OCI-LY7 (cell line): ENCODE measurements around the gene FNDC3A. TPM values are rescaled to one million over a fixed set of nuclear protein-coding genes. Genes with fewer than 3 reads are reported as not detected.
A peak's percentile ranks its signal among the peaks of the same experiment; 100 is the strongest.
"Not testable (repeated sequence)": the region's sequence is repeated elsewhere in the genome, so short reads cannot be mapped to it uniquely, and the experiment has no call there.

Experiments
- BruUV-seq: library from RNA; stranded (reverse); fragments of 400-500 nt; replicated peaks from 2 replicates; lab custom pipeline; 2021; lab: Mats Ljungman, UMichigan
- CTCF ChIA-PET: fragments of 300-600 bp; sonication (Branson Sonifier 250); formaldehyde crosslinking; loops from one replicate; lab custom pipeline; 2022; ENCODE audit warnings: antibody characterized with exemption; ENCODE audit not compliant: unreplicated experiment; lab: Charles Lee
- POLR2A ChIA-PET: fragments of 300-600 bp; sonication (Branson Sonifier 250); formaldehyde crosslinking; loops from one replicate; lab custom pipeline; 2022; ENCODE audit warnings: antibody characterized with exemption; lab: Charles Lee
- DNase-seq: peaks from one replicate; pipeline ENCODE4 v3.0.0-alpha.2; 2015; ENCODE audit warnings: low spot score
- H2AFZ ChIP-seq: fragments of 200-600 bp; sonication (generic), shearing (Covaris generic); 2 replicates; pipeline ENCODE4 v1.6.1; 2014; ENCODE audit warnings: mild to moderate bottlenecking, antibody characterized with exemption, low read length, moderate library complexity
- H3K27ac ChIP-seq: fragments of 200-600 bp; sonication (generic); 2 replicates; pipeline ENCODE4 v1.5.1; 2014; ENCODE audit warnings: mixed run types, low read depth, mild to moderate bottlenecking, moderate library complexity, low read length, inconsistent platforms; ENCODE audit not compliant: poor library complexity, severe bottlenecking
- H3K36me3 ChIP-seq: fragments of 200-600 bp; sonication (generic); 2 replicates; pipeline ENCODE4 v1.6.1; 2014; ENCODE audit warnings: mild to moderate bottlenecking, antibody characterized with exemption, low read length, moderate library complexity, mixed read lengths; ENCODE audit not compliant: insufficient read depth
- H3K4me1 ChIP-seq: fragments of 200-600 bp; sonication (generic); 2 replicates; pipeline ENCODE4 v1.5.1; 2014; ENCODE audit warnings: mild to moderate bottlenecking, low read length; ENCODE audit not compliant: insufficient read depth, poor library complexity, severe bottlenecking
- H3K4me2 ChIP-seq: fragments of 200-600 bp; sonication (generic); 2 replicates; pipeline ENCODE4 v1.6.1; 2014; ENCODE audit warnings: mild to moderate bottlenecking, low read length
- H3K4me3 ChIP-seq: fragments of 200-600 bp; sonication (generic); 2 replicates; pipeline ENCODE4 v1.5.1; 2014; ENCODE audit warnings: mild to moderate bottlenecking, low read depth, low read length; ENCODE audit not compliant: poor library complexity, severe bottlenecking
- H3K79me2 ChIP-seq: fragments of 200-600 bp; sonication (generic); 2 replicates; pipeline ENCODE4 v1.6.1; 2016; ENCODE audit warnings: low read depth, mild to moderate bottlenecking, low read length, moderate library complexity, mixed read lengths; ENCODE audit not compliant: insufficient read depth
- H3K9me2 ChIP-seq: fragments of 200-600 bp; sonication (generic); 2 replicates; pipeline ENCODE4 v1.6.1; 2016; ENCODE audit warnings: mild to moderate bottlenecking, low read length, mixed read lengths; ENCODE audit not compliant: insufficient read depth
- H3K9me3 ChIP-seq: fragments of 200-600 bp; sonication (generic); 2 replicates; pipeline ENCODE4 v1.6.1; 2014; ENCODE audit warnings: mild to moderate bottlenecking, mixed run types, low read length, mixed read lengths
- H4K20me1 ChIP-seq: fragments of 200-600 bp; sonication (generic); 2 replicates; pipeline ENCODE4 v1.6.1; 2014; ENCODE audit warnings: mild to moderate bottlenecking, antibody characterized with exemption, low read length, moderate library complexity, mixed read lengths; ENCODE audit not compliant: insufficient read depth
- CTCF ChIP-seq: fragments of 200-600 bp; sonication (generic); conservative IDR thresholded peaks from 2 replicates; pipeline ENCODE4 v1.5.1; 2014; ENCODE audit warnings: mild to moderate bottlenecking, antibody characterized with exemption, low read length, moderate library complexity, mixed read lengths
- EZH2phosphoT487 ChIP-seq: fragments of 200-600 bp; sonication (generic); IDR thresholded peaks from 2 replicates; pipeline ENCODE4 v1.6.1; 2018; ENCODE audit warnings: low read depth, borderline replicate concordance, mild to moderate bottlenecking, mixed run types, antibody characterized with exemption, low read length, moderate library complexity, mixed read lengths
- intact Hi-C: fragments of 100-400 bp; cut with micrococcal nuclease; formaldehyde crosslinking; loops from one replicate; pipeline ENCODE4 v1.10.0; 2022; ENCODE audit not compliant: unreplicated experiment
- total RNA-seq, 2 experiments: library from RNA; depleted of rRNA in 1 of 2; stranded (reverse); fragments of >200 nt in 1 of 2; shearing (Covaris generic) in 1 of 2; gene quantifications; 2 replicates each; pipeline ENCODE4 v1.2.3, GENCODE V29; 2014 to 2022

FNDC3A gene
- total RNA-seq, 2 experiments from 2014 or later: 38.7 to 59.6 TPM

DNA sequence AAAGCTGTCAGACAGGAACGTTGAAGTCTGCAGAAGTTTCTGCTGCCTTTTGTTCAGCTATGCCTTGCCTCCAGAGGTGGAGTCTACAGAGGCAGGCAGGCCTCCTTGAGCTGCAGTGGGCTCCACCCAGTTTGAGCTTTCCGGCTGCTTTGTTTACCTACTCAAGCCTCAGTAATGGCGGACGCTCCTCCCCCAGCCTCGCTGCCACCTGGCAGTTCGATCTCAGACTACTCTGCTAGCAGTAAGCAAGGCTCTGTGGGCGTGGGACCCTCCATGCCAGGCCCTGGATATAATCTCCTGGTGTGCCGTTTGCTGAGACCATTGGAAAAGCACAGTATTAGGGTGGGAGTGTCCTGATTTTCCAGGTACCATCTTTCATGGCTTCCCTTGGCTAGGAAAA lies 187.4 kb downstream of the FNDC3A start:
- DNase-seq, H3K27ac ChIP-seq, H3K79me2 ChIP-seq, H3K4me1 ChIP-seq, H3K4me2 ChIP-seq, H3K9me2 ChIP-seq, H2AFZ ChIP-seq, intact Hi-C loops, BruUV-seq, H3K4me3 ChIP-seq, CTCF ChIA-PET, H4K20me1 ChIP-seq: not testable (repeated sequence)
- POLR2A ChIA-PET: interaction anchor here (0.7 kb wide), 1 partner anchor 18 kb away, joined by 5 read pairs; no protein-coding TSS in a partner anchor
- peaks cover 19% of the 10 kb centered on the region; the same call in 1 of the 2 replicates for H3K9me3 ChIP-seq
- H3K36me3 ChIP-seq: peaks cover 31% of the 10 kb centered on the region

- H3K9me3 ChIP-seq: peaks cover 19% of the 10 kb centered on the region; the same call in 1 of the 2 replicates
- H3K79me2 ChIP-seq: no peaks in the 10 kb centered on the region
- no peak overlapping the region for H3K4me3 ChIP-seq
- ChIA-PET POLR2A (interaction anchor here (0.7 to 1.6 kb wide), 3 partner anchors 8 to 29 kb away, joined by 3 to 4 read pairs (median 3); no protein-coding TSS in a partner anchor), CTCF (no interaction called here)
- H3K4me2 ChIP-seq: no peak overlapping the region
- H3K4me1 ChIP-seq: no peaks in the 10 kb centered on the region
- no peak for DNase-seq
- peaks cover 41% of the 10 kb centered on the region for H3K36me3 ChIP-seq
- intact Hi-C loops: no loop called here
- H3K27ac ChIP-seq: no peak overlapping the region
- no TSS peak for BruUV-seq
- no peak for TF ChIP-seq EZH2phosphoT487
- TF ChIP-seq CTCF: no peak
- H3K9me2 ChIP-seq: no peaks in the 10 kb centered on the region
- no peaks in the 10 kb centered on the region for H4K20me1 ChIP-seq
- H2AFZ ChIP-seq: no peak overlapping the region
Observed at GRCh38 chr13:49164712-49165111, 189.0 kb downstream of the FNDC3A start.

DNA sequence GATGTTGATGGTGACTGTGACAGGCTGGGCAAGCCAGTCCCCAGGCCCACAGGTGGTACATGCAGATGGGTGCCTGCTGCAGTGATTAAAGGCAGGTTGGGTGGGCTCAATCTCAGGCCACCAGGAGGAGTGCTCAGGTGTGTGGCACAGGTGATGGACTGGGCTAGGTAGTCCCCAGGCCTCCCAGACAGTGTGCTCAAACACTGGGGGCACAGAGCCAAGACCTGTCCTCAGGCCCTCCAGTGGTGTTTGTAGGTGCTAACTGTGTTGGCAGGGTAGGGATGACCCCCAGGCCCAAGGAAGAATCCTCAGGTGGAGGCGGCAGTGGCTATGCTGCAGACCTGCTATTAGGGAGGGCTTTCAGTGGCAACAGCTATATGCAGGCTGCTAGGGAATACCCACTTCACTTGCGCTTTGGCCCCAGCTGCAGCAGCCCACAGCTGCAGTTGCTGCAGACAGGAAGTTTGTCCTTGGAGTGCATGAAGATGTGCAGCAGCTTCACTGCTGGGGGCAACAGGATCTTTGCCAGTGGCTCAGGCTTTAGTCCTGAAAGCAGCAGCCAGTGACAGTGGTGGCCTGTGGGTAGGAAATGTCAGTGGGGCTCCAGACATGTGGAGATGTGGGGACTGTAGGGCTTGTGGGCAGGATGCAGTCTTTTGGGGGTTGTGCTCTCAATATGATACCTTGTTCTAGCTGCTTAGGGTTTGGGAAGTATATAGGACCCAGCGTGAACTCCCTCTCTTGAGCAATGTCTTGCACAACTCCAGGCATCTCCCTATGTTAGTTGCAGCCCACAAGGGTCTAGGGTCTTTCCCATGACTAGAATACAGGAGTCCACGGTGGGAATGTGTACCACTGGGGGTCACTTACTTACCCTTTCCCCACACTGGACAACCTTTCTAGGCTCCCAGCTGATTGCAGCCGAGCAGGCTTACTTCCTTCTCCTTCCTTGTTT lies 190.4 kb downstream of the FNDC3A start:
- peaks cover 48% of the 10 kb centered on the region for H3K36me3 ChIP-seq
- H4K20me1 ChIP-seq: no peaks in the 10 kb centered on the region
- H3K27ac ChIP-seq: no peak overlapping the region
- BruUV-seq: no TSS peak
- H2AFZ ChIP-seq: no peak overlapping the region
- no peaks in the 10 kb centered on the region for H3K9me2 ChIP-seq
- intact Hi-C loops: no loop called here
- no peaks in the 10 kb centered on the region for H3K4me1 ChIP-seq
- CTCF ChIA-PET: no interaction called here
- DNase-seq: peak; percentile 12
- H3K9me3 ChIP-seq: peaks cover 19% of the 10 kb centered on the region; the same call in 1 of the 2 replicates
- H3K4me2 ChIP-seq: no peak overlapping the region
- TF ChIP-seq EZH2phosphoT487 (no peak), CTCF (no peak)
- POLR2A ChIA-PET: interaction anchor here (1.1 kb wide), 1 partner anchor 14 kb away, joined by 3 read pairs; no protein-coding TSS in a partner anchor
- H3K4me3 ChIP-seq: no peak overlapping the region
- H3K79me2 ChIP-seq: no peaks in the 10 kb centered on the region
